AG04449 (cell line): ENCODE data around the gene CENPX.

Source experiments
- CTCF ChIA-PET: fragments of 350-600 bp; formaldehyde crosslinking; extraction: SDS; loops from one replicate; lab custom pipeline; 2021; ENCODE audit warnings: antibody characterized with exemption; lab: Yijun Ruan, JAX
- POLR2A ChIA-PET: fragments of 400-600, 350-600 bp; formaldehyde crosslinking; extraction: SDS; loops from one replicate; lab custom pipeline; 2020; ENCODE audit warnings: antibody characterized with exemption, inconsistent platforms; lab: Yijun Ruan, JAX
- DNase-seq: peaks from one replicate; pipeline ENCODE4 v3.0.0-alpha.2; 2010; ENCODE audit warnings: low read depth, low spot score
- H3K4me3 ChIP-seq: 2 replicates; pipeline ENCODE4 v1.5.1; 2011; ENCODE audit warnings: low read depth, mild to moderate bottlenecking, control low read depth, low read length
- TF ChIP-seq, protein P1 (sequence below): IDR thresholded peaks from one replicate; pipeline ENCODE4 v1.5.1; 2011; ENCODE audit warnings: mild to moderate bottlenecking, moderate library complexity, low read length, control low read depth, inconsistent platforms; ENCODE audit not compliant: insufficient read depth; ENCODE audit errors: missing control alignments

The CENPX gene

DNA sequence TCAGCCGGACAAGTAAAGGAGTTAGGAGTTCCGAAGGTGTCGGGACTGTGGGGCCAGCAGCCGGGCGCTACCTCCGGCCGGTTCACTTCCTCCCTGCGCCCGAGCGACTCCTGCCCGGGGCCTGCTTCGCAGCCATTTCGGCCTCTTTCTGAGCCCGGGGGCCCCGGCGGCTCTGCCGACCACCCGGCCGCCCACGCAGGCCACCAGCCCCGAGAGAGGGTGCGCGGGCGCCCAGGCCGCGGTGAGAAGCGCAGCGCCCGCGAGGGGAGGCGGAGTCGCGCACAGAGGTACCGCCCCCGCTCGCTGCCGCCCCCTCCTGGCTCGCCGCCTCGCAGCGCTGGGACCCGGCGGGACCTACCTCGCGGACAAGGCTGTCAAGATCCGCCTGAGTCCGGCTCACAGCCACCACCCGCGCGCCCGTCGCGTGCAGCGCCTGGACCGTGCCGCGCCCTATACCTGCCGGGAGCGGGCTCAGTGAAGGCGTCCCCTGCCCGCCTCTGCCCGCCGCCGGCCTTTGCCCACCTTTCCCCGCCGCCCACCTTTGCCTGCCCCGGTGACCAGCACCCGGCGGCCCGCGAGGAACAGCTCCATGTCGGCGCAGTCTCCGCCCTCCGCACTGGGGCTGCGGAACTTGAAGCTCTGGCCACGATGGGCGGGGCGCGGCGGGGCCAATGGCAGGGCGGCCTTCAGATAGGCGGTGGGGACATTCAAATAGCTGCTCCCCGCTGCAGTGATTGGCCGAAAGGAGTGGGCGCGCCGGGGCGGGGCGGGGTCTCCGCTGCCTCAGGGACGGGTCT, 14.6 kb upstream of the CENPX start, which contains the start of gene DCXR:
Gene DCXR, minus strand, starts transcription at position 606 of the 797 bp plus-strand sequence. Its CDS starts 15 bp downstream, at position 591.
- TF ChIP-seq, protein P1, sequence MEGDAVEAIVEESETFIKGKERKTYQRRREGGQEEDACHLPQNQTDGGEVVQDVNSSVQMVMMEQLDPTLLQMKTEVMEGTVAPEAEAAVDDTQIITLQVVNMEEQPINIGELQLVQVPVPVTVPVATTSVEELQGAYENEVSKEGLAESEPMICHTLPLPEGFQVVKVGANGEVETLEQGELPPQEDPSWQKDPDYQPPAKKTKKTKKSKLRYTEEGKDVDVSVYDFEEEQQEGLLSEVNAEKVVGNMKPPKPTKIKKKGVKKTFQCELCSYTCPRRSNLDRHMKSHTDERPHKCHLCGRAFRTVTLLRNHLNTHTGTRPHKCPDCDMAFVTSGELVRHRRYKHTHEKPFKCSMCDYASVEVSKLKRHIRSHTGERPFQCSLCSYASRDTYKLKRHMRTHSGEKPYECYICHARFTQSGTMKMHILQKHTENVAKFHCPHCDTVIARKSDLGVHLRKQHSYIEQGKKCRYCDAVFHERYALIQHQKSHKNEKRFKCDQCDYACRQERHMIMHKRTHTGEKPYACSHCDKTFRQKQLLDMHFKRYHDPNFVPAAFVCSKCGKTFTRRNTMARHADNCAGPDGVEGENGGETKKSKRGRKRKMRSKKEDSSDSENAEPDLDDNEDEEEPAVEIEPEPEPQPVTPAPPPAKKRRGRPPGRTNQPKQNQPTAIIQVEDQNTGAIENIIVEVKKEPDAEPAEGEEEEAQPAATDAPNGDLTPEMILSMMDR = peak; percentile 96
- peak; percentile 49 for DNase-seq
- POLR2A ChIA-PET = interaction anchor here (0.7 to 1.6 kb wide), 10 partner anchors 11 to 82 kb away, joined by 3 to 7 read pairs (median 4); partner anchors contain the start of genes CENPX, FASN, GPS1 and LRRC45
- H3K4me3 ChIP-seq = peak within 1 kb of the TSS; percentile 72
- CTCF ChIA-PET = interaction anchor here (0.7 to 7.4 kb wide), 24 partner anchors 9 to 405 kb away, joined by 3 to 47 read pairs (median 4); partner anchors contain the start of genes CENPX, GPS1, LRRC45 and NOTUM

DNA sequence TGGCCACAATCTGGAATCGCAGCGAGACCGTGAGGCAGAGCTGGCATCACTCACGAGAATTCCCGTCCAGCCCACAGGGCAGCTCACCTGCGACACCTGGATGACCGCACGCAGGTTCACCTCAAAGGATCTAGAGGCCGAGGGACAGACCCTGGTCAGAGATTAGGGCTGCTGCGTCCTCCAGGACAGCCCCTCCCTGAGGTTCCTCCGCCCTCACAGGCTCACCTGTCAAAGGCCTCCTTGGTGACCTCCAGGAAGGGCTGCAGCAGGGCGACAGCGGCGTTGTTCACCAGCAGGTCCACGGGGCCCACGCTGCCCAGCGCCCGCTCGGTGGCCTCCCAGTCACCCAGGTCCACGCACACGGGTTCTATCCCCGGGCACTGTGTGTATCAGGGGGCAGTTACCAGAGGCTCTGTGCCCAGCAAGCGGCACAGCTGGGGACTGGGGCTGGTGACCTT, 14.0 kb upstream of the CENPX start:
- TF ChIP-seq, protein P1 = no peak
- DNase-seq = no peak
- CTCF ChIA-PET = interaction anchor here (0.8 to 7.4 kb wide), 7 partner anchors 10 to 119 kb away, joined by 3 to 39 read pairs (median 5); partner anchors contain the start of genes CENPX, GPS1, LRRC45 and NOTUM
- POLR2A ChIA-PET = no interaction called here
- peak overlapping the region; percentile 72 for H3K4me3 ChIP-seq

GRCh38 chr17:82035956-82036633, 13.4 kb upstream of the CENPX start:
- CTCF ChIA-PET = interaction anchor here (0.7 to 7.4 kb wide), 8 partner anchors 10 to 119 kb away, joined by 3 to 39 read pairs (median 4); partner anchors contain the start of genes CENPX, GPS1, LRRC45 and NOTUM
- DNase-seq = no peak
- TF ChIP-seq, protein P1 = no peak
- peak overlapping the region; percentile 72 for H3K4me3 ChIP-seq
- POLR2A ChIA-PET = interaction anchor here (1.0 kb wide), 1 partner anchor 77 kb away, joined by 3 read pairs; no protein-coding TSS in a partner anchor

- no peak for DNase-seq
- H3K4me3 ChIP-seq = no peak overlapping the region
- ChIA-PET POLR2A (interaction anchor here (1.0 kb wide), 1 partner anchor 76 kb away, joined by 3 read pairs; no protein-coding TSS in a partner anchor), CTCF (interaction anchor here (0.7 to 7.4 kb wide), 5 partner anchors 12 to 120 kb away, joined by 3 to 39 read pairs (median 6); partner anchors contain the start of genes CENPX, GPS1, LRRC45 and NOTUM)
- TF ChIP-seq, protein P1 = no peak
Measured at GRCh38 chr17:82035488-82035887, 12.8 kb upstream of the CENPX start.

DNA sequence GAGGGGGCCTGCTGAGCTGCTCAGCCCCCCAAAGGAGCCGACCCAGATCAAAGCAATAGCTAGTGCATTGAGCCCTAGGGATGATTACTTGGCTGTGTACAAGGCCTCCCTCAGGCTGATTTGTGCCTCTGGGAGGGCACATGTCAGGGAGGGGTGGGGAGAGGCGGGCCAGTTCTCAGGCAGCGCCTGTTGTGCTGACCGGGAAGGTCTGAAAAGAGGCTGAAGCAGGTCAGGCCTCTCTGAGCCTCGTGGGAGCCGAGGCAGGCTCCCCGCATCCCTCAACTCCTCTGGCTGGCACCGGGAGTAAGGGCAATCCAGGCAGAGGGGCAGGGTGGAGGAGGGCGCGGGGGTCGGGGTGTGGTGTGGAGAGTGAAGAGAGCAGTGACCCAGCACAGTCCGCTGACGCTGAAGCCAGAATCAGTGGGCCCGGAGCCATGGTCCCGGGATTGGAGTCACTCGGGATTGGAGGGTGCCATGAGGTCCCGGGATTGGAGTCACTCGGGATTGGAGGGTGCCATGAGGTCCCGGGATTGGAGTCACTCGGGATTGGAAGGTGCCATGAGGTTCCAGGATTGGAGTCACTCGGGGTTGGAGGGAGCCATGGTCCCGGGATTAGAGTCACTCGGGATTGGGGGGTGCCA, 11.8 kb upstream of the CENPX start:
- DNase-seq = no peak
- POLR2A ChIA-PET = no interaction called here
- CTCF ChIA-PET = interaction anchor here (0.7 to 7.4 kb wide), 5 partner anchors 8 to 287 kb away, joined by 3 to 39 read pairs (median 5); partner anchors contain the start of genes CENPX, LRRC45 and NOTUM
- TF ChIP-seq, protein P1 = no peak
- H3K4me3 ChIP-seq = no peak overlapping the region
